ENCODE results near the gene PTTG1. TPM values are rescaled to one million over a fixed set of nuclear protein-coding genes. Genes with fewer than 3 reads are reported as not detected.

Gene PTTG1
- total and polyA plus RNA-seq, 2 of the 4 experiments (the other 2 are of a cell fraction): 98.6 to 118 TPM

DNA sequence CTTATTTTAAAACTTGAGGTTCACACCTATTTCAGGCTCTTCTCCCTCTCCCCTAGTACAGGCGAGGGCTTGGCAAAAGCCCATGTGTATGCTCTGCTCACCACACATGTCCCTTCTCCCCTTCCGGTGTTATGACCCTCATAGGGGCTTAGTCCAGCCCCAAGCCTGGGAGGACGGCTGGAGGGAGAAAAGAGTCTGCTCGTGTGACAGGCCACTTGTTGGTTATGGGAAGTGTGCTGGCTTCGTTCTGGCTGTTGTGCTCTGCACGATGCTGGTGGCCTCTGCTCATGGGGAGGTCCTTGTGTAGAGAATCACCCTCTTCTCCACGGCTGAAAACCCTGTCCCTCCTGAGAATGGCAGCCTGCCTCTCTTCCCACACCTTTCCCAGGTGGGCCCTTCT lies 11.1 kb downstream of the PTTG1 start:
- Histone ChIP-seq H3K9me3 (ENCODE audit: control insufficient read depth, insufficient read depth, low read length) (no peaks in the 10 kb centered on the region), H3K9me1 (ENCODE audit: insufficient read depth, low read length) (no peaks in the 10 kb centered on the region), H3K4ac (ENCODE audit: low read depth, low read length) (no peak overlapping the region), H3K4me3 (ENCODE audit: insufficient read depth, low read depth, low read length) (no peak overlapping the region), H3K56ac (ENCODE audit: extremely low read depth, insufficient read depth, low read length) (no peak overlapping the region), H2BK5ac (ENCODE audit: low read depth, low read length, poor library complexity, severe bottlenecking) (no peak overlapping the region), H3K27me3 (ENCODE audit: control insufficient read depth, insufficient read depth, low read length) (no peaks in the 10 kb centered on the region), H3K4me1 (ENCODE audit: control insufficient read depth, insufficient read depth, low read length) (no peaks in the 10 kb centered on the region), H3K9ac (ENCODE audit: low read depth, low read length) (no peak overlapping the region), H2BK15ac (ENCODE audit: low read depth, low read length) (no peak overlapping the region), H3K18ac (ENCODE audit: low read depth, low read length) (no peak overlapping the region), H4K5ac (ENCODE audit: low read depth, low read length) (no peak overlapping the region), H3K36me3 (ENCODE audit: control insufficient read depth, insufficient read depth, low read length) (0 out of 2 replicates have a peak, but pooled peaks cover 1% of the 10 kb centered on the region), H2BK120ac (ENCODE audit: low read depth, low read length) (no peak overlapping the region), H2AFZ (replicated peaks; ENCODE audit: low read length, poor library complexity) (no peak overlapping the region), H3K79me1 (ENCODE audit: low read depth in 1 of 2, low read length in 2 of 2) (no peaks in the 10 kb centered on the region), H3K27ac (ENCODE audit: insufficient read depth, low read length) (no peak overlapping the region), H3K23ac (ENCODE audit: low read depth, low read length) (no peak overlapping the region), H4K91ac (ENCODE audit: insufficient read depth, low read depth, low read length) (no peak overlapping the region), H2AK9ac (replicated peaks; ENCODE audit: low read depth, low read length, poor library complexity) (no peak overlapping the region), H4K20me1 (ENCODE audit: insufficient read depth, low read length) (no peaks in the 10 kb centered on the region), H4K8ac (ENCODE audit: low read depth in 2 of 2, low read length in 2 of 2) (no peak overlapping the region), H3K14ac (replicated peaks; ENCODE audit: low read depth, low read length) (no peak overlapping the region), H2BK20ac (ENCODE audit: low read depth, low read length) (no peak overlapping the region), H3K4me2 (ENCODE audit: low read depth, low read length) (no peak overlapping the region), H2AK5ac (ENCODE audit: low read depth, low read length) (no peak overlapping the region)
- in situ Hi-C loops (cut with MboI; ENCODE audit: low sequenced_read_pairs): no loop called here
- no peak for TF ChIP-seq NFE2L2 (IDR thresholded peaks at IDR 0.05; ENCODE audit: low read depth, low read length)
- no peak for TF ChIP-seq RCOR1 (IDR thresholded peaks at IDR 0.05; ENCODE audit: insufficient replicate concordance, low read length)
- no peak for TF ChIP-seq MAZ (IDR thresholded peaks at IDR 0.05; ENCODE audit: borderline replicate concordance, low read depth, low read length)
- no peak for TF ChIP-seq FOS (IDR thresholded peaks at IDR 0.05; ENCODE audit: low read depth, low read length)
- TF ChIP-seq RFX5 (IDR thresholded peaks at IDR 0.05; ENCODE audit: low read depth, low read length): no peak
- TF ChIP-seq SMC3 (IDR thresholded peaks at IDR 0.05; ENCODE audit: low read depth, low read length): no peak
- no peak for TF ChIP-seq CEBPB (IDR thresholded peaks at IDR 0.05; ENCODE audit: low read depth, low read length)
- no peak for TF ChIP-seq BHLHE40 (IDR thresholded peaks at IDR 0.05; ENCODE audit: low read depth, low read length)
- TF ChIP-seq, protein P1, sequence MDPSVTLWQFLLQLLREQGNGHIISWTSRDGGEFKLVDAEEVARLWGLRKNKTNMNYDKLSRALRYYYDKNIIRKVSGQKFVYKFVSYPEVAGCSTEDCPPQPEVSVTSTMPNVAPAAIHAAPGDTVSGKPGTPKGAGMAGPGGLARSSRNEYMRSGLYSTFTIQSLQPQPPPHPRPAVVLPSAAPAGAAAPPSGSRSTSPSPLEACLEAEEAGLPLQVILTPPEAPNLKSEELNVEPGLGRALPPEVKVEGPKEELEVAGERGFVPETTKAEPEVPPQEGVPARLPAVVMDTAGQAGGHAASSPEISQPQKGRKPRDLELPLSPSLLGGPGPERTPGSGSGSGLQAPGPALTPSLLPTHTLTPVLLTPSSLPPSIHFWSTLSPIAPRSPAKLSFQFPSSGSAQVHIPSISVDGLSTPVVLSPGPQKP (IDR thresholded peaks at IDR 0.05; ENCODE audit: borderline replicate concordance, low read depth, low read length): no peak
- TF ChIP-seq, protein P2, sequence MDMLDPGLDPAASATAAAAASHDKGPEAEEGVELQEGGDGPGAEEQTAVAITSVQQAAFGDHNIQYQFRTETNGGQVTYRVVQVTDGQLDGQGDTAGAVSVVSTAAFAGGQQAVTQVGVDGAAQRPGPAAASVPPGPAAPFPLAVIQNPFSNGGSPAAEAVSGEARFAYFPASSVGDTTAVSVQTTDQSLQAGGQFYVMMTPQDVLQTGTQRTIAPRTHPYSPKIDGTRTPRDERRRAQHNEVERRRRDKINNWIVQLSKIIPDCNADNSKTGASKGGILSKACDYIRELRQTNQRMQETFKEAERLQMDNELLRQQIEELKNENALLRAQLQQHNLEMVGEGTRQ (IDR thresholded peaks at IDR 0.05; ENCODE audit: low read depth, low read length): no peak
- TF ChIP-seq RAD21 (IDR thresholded peaks at IDR 0.05; ENCODE audit: low read length): no peak
- TF ChIP-seq MXI1 (IDR thresholded peaks at IDR 0.05; ENCODE audit: borderline replicate concordance, low read depth, low read length): no peak
- TF ChIP-seq MAFK (IDR thresholded peaks at IDR 0.05; ENCODE audit: low read depth, low read length): no peak
- intact Hi-C loops (cut with micrococcal nuclease): loop anchor here (10.0 kb wide), 1 partner anchor 1112 kb away; the partner anchor contains the start of gene GABRB2
- ATAC-seq (ENCODE audit: low read depth): no peak
- no peak for DNase-seq
- dilution Hi-C loops (cut with HindIII; ENCODE audit: low sequenced_read_pairs, unreplicated experiment): no loop called here
- BruUV-seq (replicated peaks): no TSS peak
- ChIA-PET CTCF (no interaction called here), POLR2A (ENCODE audit: unreplicated experiment) (no interaction called here)
- no CpG with 5 or more reads among the region's 7 CpGs for WGBS, 2 experiments (ENCODE audit: extremely low coverage in 2 of 2, insufficient read length in 1 of 2)

Data from IMR-90 (cell line).